Sigmoid colon (tissue), 7 donors: ENCODE measurements around the gene GATA1. TPM values are rescaled to one million over a fixed set of nuclear protein-coding genes. Genes with fewer than 3 reads are reported as not detected.
"Not testable (repeated sequence)": the region's sequence is repeated elsewhere in the genome, so short reads cannot be mapped to it uniquely, and the experiment has no call there.

Experiments used
- DNase-seq: peaks from one replicate; pipeline ENCODE4 v3.0.0-alpha.2; 2019
- H3K27ac ChIP-seq, 4 donors: fragments of 200-600 bp; sonication (generic); one replicate each; pipeline ENCODE4 v1.5.1; 2016 to 2019; ENCODE audit warnings: mild to moderate bottlenecking in 1 of 4
- H3K27me3 ChIP-seq, 3 donors: fragments of 200-600 bp; sonication (generic); one replicate each; pipeline ENCODE4 v1.5.1; 2019; ENCODE audit warnings: mild to moderate bottlenecking in 1 of 3
- H3K36me3 ChIP-seq, 4 donors: fragments of 200-600 bp; sonication (generic); one replicate each; pipeline ENCODE4 v1.5.1; 2016 to 2019
- H3K4me1 ChIP-seq, 4 donors: fragments of 200-600 bp; sonication (generic); one replicate each; pipeline ENCODE4 v1.5.1; 2017 to 2019
- H3K4me3 ChIP-seq, 4 donors: fragments of 200-600 bp; sonication (generic); one replicate each; pipeline ENCODE4 v1.5.1; 2017 to 2019; ENCODE audit warnings: mild to moderate bottlenecking in 2 of 4, moderate library complexity in 1 of 4
- H3K9me3 ChIP-seq, 4 donors: fragments of 200-600 bp in 3 of 4; sonication (generic) in 3 of 4; one replicate each; pipeline versions ENCODE4 v1.5.1 to v1.6.1; 2013 to 2019
- CTCF ChIP-seq, 4 experiments: fragments of 450-650 bp in 3 of 4; fragments of 200-600 bp in 1 of 4; IDR thresholded peaks; one replicate each; pipeline ENCODE4 v1.5.1; 2016 to 2019; ENCODE audit warnings: antibody characterized with exemption in 4 of 4, mild to moderate bottlenecking in 3 of 4, moderate library complexity in 2 of 4
- EP300 ChIP-seq, 4 donors: sonication (generic); formaldehyde crosslinking; IDR thresholded peaks; one replicate each; pipeline ENCODE4 v1.6.1; 2017; ENCODE audit warnings: antibody characterized with exemption in 4 of 4
- POLR2A ChIP-seq, 2 donors: fragments of 450-650 bp; IDR thresholded peaks; one replicate each; pipeline ENCODE4 v1.6.1; 2016; ENCODE audit warnings: antibody characterized with exemption in 2 of 2, mild to moderate bottlenecking in 2 of 2, moderate library complexity in 2 of 2
- POLR2AphosphoS5 ChIP-seq, 4 donors: sonication (generic); formaldehyde crosslinking; IDR thresholded peaks; one replicate each; pipeline ENCODE4 v1.6.1; 2017; ENCODE audit warnings: antibody characterized with exemption in 4 of 4
- WGBS, 2 donors: extraction: QIAGEN DNeasy Blood & Tissue Kit; methylation state at CpG; one replicate each; pipeline ENCODE4 v1.1.7; 2013; 5-methylcytosine and 5-hydroxymethylcytosine counted together
- intact Hi-C: fragments of 100-400 bp; cut with DNase I; formaldehyde crosslinking; loops from one replicate; pipeline ENCODE4 v1.15.1; 2023
- polyA plus RNA-seq, 3 donors: library from polyadenylated mRNA; stranded (reverse); fragments of 200-250 nt; gene quantifications; one replicate each; pipeline ENCODE4 v1.2.3, GENCODE V29; 2013
- total RNA-seq, 4 donors: library from RNA; depleted of rRNA; stranded (reverse); fragments of >200 nt; gene quantifications; one replicate each; pipeline ENCODE4 v1.1.0, GENCODE V29; 2016
- donor health status: healthy with polysubstance abuse.
- donor health status: Bipolar disorder and iron deficiency.
- donor health status: healthy.

The GATA1 gene
- total and polyA plus RNA-seq, 7 donors: not detected

GRCh38 chrX:48818866-48819265 is 32.5 kb downstream of the GATA1 start:
- DNase-seq: no peak
- WGBS, 2 donors: 96 to 98% methylated on average over 4 of the region's 4 CpGs

GRCh38 chrX:48819394-48819793 is 33.0 kb downstream of the GATA1 start:
- H3K36me3 ChIP-seq: peaks cover 0 to 71% (median 12%) of the 10 kb centered on the region in 4 donors
- intact Hi-C loops, H3K27me3 ChIP-seq, H3K4me1 ChIP-seq, H3K9me3 ChIP-seq, H3K4me3 ChIP-seq, H3K27ac ChIP-seq, DNase-seq: not testable (repeated sequence)
- 88 to 91% methylated on average over 9 of the region's 9 CpGs for WGBS, 2 donors

More at GRCh38 chrX:48818866-48819265, 32.5 kb downstream of the GATA1 start:
- Histone ChIP-seq H3K27ac (no peak overlapping the region), H3K9me3 (no peaks in the 10 kb centered on the region), H3K36me3 (peaks cover 0 to 67% (median 10%) of the 10 kb centered on the region in 4 donors), H3K27me3 (no peaks in the 10 kb centered on the region), H3K4me3 (no peak overlapping the region), H3K4me1 (no peaks in the 10 kb centered on the region)
- intact Hi-C loops: no loop called here
- no peak for TF ChIP-seq POLR2AphosphoS5 (IDR thresholded peaks at IDR 0.05)
- TF ChIP-seq CTCF (IDR thresholded peaks at IDR 0.05): no peak
- no peak for TF ChIP-seq EP300 (IDR thresholded peaks at IDR 0.05)
- TF ChIP-seq POLR2A (IDR thresholded peaks at IDR 0.05): no peak

- no peak for TF ChIP-seq POLR2A (IDR thresholded peaks at IDR 0.05)
- TF ChIP-seq POLR2AphosphoS5 (IDR thresholded peaks at IDR 0.05): no peak
- TF ChIP-seq EP300 (IDR thresholded peaks at IDR 0.05): no peak
- no peak for TF ChIP-seq CTCF (IDR thresholded peaks at IDR 0.05)
- H3K9me3 ChIP-seq: no peaks in the 10 kb centered on the region
- 89 to 90% methylated on average over 6 of the region's 6 CpGs for WGBS, 2 donors
- intact Hi-C loops: no loop called here
- no peak overlapping the region for H3K27ac ChIP-seq
- no peak for DNase-seq
- H3K36me3 ChIP-seq: peaks cover 0 to 49% (median 9%) of the 10 kb centered on the region in 4 donors
- no peaks in the 10 kb centered on the region for H3K4me1 ChIP-seq
- H3K4me3 ChIP-seq: no peak overlapping the region
- H3K27me3 ChIP-seq: no peaks in the 10 kb centered on the region
Observed at GRCh38 chrX:48823053-48823452, 36.7 kb downstream of the GATA1 start.

DNA sequence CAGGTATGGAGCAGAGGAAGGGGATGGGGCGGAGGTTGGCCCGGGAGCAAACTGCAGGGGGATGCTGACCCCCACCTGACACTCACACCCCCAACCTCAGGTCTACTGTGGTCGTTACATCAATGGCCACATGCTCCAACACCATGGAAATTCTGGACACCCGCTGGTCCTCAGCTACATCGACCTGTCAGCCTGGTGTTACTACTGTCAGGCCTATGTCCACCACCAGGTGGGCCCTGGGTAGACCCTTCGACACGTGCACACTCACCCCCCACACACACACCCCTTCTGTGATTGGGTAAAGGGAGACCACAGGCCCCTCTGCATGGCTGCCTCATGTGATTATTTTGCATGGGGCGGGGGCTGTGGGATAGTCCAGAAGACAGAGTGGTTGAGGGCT is 37.7 kb downstream of the GATA1 start:
- H3K36me3 ChIP-seq: peaks cover 0 to 40% (median 9%) of the 10 kb centered on the region in 4 donors
- intact Hi-C loops: no loop called here
- DNase-seq: no peak
- H3K27me3 ChIP-seq: no peaks in the 10 kb centered on the region
- no peak overlapping the region for H3K27ac ChIP-seq
- H3K4me1 ChIP-seq: no peaks in the 10 kb centered on the region
- H3K4me3 ChIP-seq: no peak overlapping the region
- 95 to 96% methylated on average over 8 of the region's 8 CpGs for WGBS, 2 donors
- no peak for TF ChIP-seq POLR2AphosphoS5 (IDR thresholded peaks at IDR 0.05)
- H3K9me3 ChIP-seq: no peaks in the 10 kb centered on the region

DNA sequence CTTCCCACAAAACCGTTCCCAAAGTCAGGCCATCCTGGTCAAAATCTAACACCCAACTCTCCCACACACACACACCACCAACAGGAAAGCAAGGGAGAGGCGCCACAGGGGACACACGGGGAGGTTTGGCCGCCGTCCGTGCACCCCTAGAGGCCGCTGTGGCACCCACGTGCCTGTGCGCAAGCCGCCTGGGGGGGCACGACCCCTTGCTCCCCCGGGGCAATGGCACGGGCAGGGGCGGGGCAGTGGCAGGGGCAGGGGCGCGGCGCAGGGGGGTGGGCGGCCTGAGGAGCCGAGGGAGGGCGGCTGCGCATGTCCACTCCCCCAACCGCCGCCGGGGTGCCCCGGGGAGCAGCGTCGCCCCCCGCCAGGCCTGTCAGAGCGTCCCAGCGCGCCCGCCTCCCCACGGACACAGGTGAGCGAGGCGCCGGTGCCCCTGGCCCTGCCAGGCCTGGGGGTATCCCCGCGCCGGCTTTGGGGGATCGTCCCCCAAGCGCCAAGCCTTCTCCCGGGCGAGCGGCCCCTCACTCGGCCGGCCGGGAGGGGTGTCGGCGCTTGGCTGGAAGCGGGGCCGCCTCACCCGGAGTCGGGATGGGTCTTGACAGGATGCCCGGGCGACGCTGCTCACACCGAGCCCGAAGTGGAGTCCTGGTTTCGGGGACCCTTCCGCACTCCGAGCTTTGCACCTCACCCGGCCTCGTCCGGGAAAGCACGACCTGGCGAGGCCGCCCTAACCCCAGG is 39.9 kb downstream of the GATA1 start, which contains the start of gene ERAS:
Gene ERAS, plus strand, starts transcription at position 379 of the 741 bp plus-strand sequence. CDS start 2,611 bp downstream, outside the sequence.
- WGBS, 2 donors: 40 to 87% methylated on average over 67 of the region's 67 CpGs
- Histone ChIP-seq H3K9me3 (no peaks in the 10 kb centered on the region), H3K4me3 (no peak within 1 kb of the TSS), H3K27me3 (peaks cover 4 to 8% (median 5%) of the 10 kb centered on the region in 3 donors), H3K36me3 (peaks cover 0 to 30% (median 9%) of the 10 kb centered on the region in 4 donors), H3K27ac (no peak within 1 kb of the TSS), H3K4me1 (no peaks in the 10 kb centered on the region)
- no peak for DNase-seq
- TF ChIP-seq EP300 (IDR thresholded peaks at IDR 0.05): no peak
- no peak for TF ChIP-seq POLR2A (IDR thresholded peaks at IDR 0.05)
- TF ChIP-seq POLR2AphosphoS5 (IDR thresholded peaks at IDR 0.05): no peak
- no peak for TF ChIP-seq CTCF (IDR thresholded peaks at IDR 0.05)
- intact Hi-C loops: no loop called here
